Activated CD4-positive, alpha-beta T cell treated with anti-CD3 and anti-CD28 coated beads, Interleukin-2, amount 50 U/mL, for 24 hours (primary cell): ENCODE data around the gene ZNHIT1.
A peak's percentile ranks its signal among the peaks of the same experiment; 100 is the strongest.
"Not testable (repeated sequence)": the region's sequence is repeated elsewhere in the genome, so short reads cannot be mapped to it uniquely, and the experiment has no call there.

Source experiments
- DNase-seq, 2 donors: peaks; one replicate each; pipeline ENCODE4 v3.0.0-alpha.2; 2020; ENCODE audit warnings: low read depth in 1 of 2, low spot score in 1 of 2

ZNHIT1 gene

GRCh38 chr7:101240226-101241014 lies 22.5 kb downstream of the ZNHIT1 start:
- DNase-seq: no peak

- DNase-seq: no peak
Observed at GRCh38 chr7:101241015-101241363, 23.0 kb downstream of the ZNHIT1 start.

GRCh38 chr7:101241443-101242349 lies 23.7 kb downstream of the ZNHIT1 start:
- DNase-seq: no peak

GRCh38 chr7:101243646-101244374 lies 25.8 kb downstream of the ZNHIT1 start:
- no peak for DNase-seq

- peak; percentile 90 to 92 for DNase-seq
Observed at GRCh38 chr7:101244375-101245146, 26.6 kb downstream of the ZNHIT1 start, which contains the start of gene FIS1. Gene FIS1, minus strand, starts transcription at chr7:101245081. Its CDS starts 77 bp downstream, at chr7:101245004.

GRCh38 chr7:101245147-101245668 lies 27.2 kb downstream of the ZNHIT1 start:
- no peak for DNase-seq

- no peak for DNase-seq
Observed at GRCh38 chr7:101248276-101248675, 30.3 kb downstream of the ZNHIT1 start.

- DNase-seq: no peak
Observed at GRCh38 chr7:101250324-101250723, 32.4 kb downstream of the ZNHIT1 start.

GRCh38 chr7:101251871-101252659 lies 34.1 kb downstream of the ZNHIT1 start:
- DNase-seq: peak; percentile 94 to 97

- DNase-seq: not testable (repeated sequence)
Observed at GRCh38 chr7:101253199-101253598, 35.2 kb downstream of the ZNHIT1 start.

GRCh38 chr7:101255796-101256195 lies 37.8 kb downstream of the ZNHIT1 start:
- no peak for DNase-seq

GRCh38 chr7:101258243-101258731 lies 40.3 kb downstream of the ZNHIT1 start:
- DNase-seq: no peak

GRCh38 chr7:101264102-101264706 lies 46.2 kb downstream of the ZNHIT1 start:
- DNase-seq: not testable (repeated sequence)

GRCh38 chr7:101265622-101266516 lies 47.9 kb downstream of the ZNHIT1 start:
- DNase-seq: no peak

GRCh38 chr7:101269664-101270063 lies 51.7 kb downstream of the ZNHIT1 start:
- no peak for DNase-seq

GRCh38 chr7:101271021-101271420 lies 53.1 kb downstream of the ZNHIT1 start:
- DNase-seq: no peak

- DNase-seq: no peak
Observed at GRCh38 chr7:101273206-101273605, 55.2 kb downstream of the ZNHIT1 start.
